HCT116 (cell line): ENCODE data around the gene KIAA0232. TPM values are rescaled to one million over a fixed set of nuclear protein-coding genes. Genes with fewer than 3 reads are reported as not detected.

Experiments
- ATAC-seq: fragments of 200-7000 bp; cut with Tn5 transposase; 2 replicates; pipeline ENCODE4 v1.9.1; 2020; ENCODE audit warnings: mild to moderate bottlenecking, moderate library complexity
- BruUV-seq: library from RNA; stranded (reverse); fragments of 400-500 nt; replicated peaks from 2 replicates; lab custom pipeline; 2021; lab: Mats Ljungman, UMichigan
- CTCF ChIA-PET: fragments of 300-600 bp; sonication (Branson Sonifier 250); formaldehyde crosslinking; loops from one replicate; lab custom pipeline; 2021; ENCODE audit warnings: antibody characterized with exemption; lab: Charles Lee
- POLR2A ChIA-PET: fragments of 300-600, 350-600 bp; sonication (Branson Sonifier 250); formaldehyde crosslinking; loops from one replicate; lab custom pipeline; 2021; ENCODE audit warnings: antibody characterized with exemption; lab: Charles Lee
- RAD21 ChIA-PET, 2 experiments: fragments of 300-600 bp; sonication (Branson Sonifier 250); formaldehyde crosslinking; loops; one replicate each; lab custom pipeline; 2023; ENCODE audit warnings: low total read pairs in 2 of 2; ENCODE audit not compliant: uncharacterized antibody in 2 of 2, unreplicated experiment in 2 of 2, low non-redundant PET in 1 of 2; lab: Charles Lee
- DNase-seq: peaks from one replicate; pipeline ENCODE4 v3.0.0-alpha.2; 2010; ENCODE audit warnings: low read depth, low spot score
- H2AFZ ChIP-seq: fragments of 200-600 bp; shearing (Covaris generic), sonication (generic); 2 replicates; pipeline ENCODE4 v1.6.1; 2017; ENCODE audit warnings: low read depth, mixed run types, mixed read lengths, antibody characterized with exemption, low read length; ENCODE audit not compliant: poor library complexity, severe bottlenecking
- H3K27ac ChIP-seq: 2 replicates; pipeline ENCODE4 v1.5.1; 2012; ENCODE audit warnings: low read depth, low read length
- H3K27me3 ChIP-seq: fragments of 200-600 bp; sonication (generic); 2 replicates; pipeline ENCODE4 v1.6.1; 2016; ENCODE audit warnings: mixed run types, low read length, mixed read lengths; ENCODE audit not compliant: insufficient read depth
- H3K36me3 ChIP-seq, 2 experiments: fragments of 200-500 bp in 1 of 2; fragments of 200-600 bp in 1 of 2; sonication (Bioruptor generic) in 1 of 2; sonication (generic) in 1 of 2; 2 replicates each; pipeline versions ENCODE4 v1.5.1 to v1.6.1; 2014 to 2016; ENCODE audit warnings: low read length in 2 of 2, inconsistent platforms in 1 of 2, mixed read lengths in 1 of 2, mixed run types in 1 of 2; ENCODE audit not compliant: insufficient read depth in 2 of 2, control insufficient read depth in 1 of 2
- H3K4me1 ChIP-seq, 2 experiments: fragments of 200-600 bp in 1 of 2; sonication (generic) in 1 of 2; 2 replicates each; pipeline versions ENCODE4 v1.5.1 to v1.6.1; 2012 to 2017; ENCODE audit warnings: low read length in 2 of 2, inconsistent platforms in 1 of 2, mild to moderate bottlenecking in 1 of 2, mixed read lengths in 1 of 2, mixed run types in 1 of 2, moderate library complexity in 1 of 2; ENCODE audit not compliant: insufficient read depth in 2 of 2, control insufficient read depth in 1 of 2
- H3K4me2 ChIP-seq: fragments of 200-600 bp; sonication (generic); 2 replicates; pipeline ENCODE4 v1.6.1; 2017; ENCODE audit warnings: mixed run types, low read length, mixed read lengths
- H3K4me3 ChIP-seq, 2 experiments: fragments of 200-600 bp in 1 of 2; sonication (generic) in 1 of 2; replicated peaks in 1 of 2; 2 replicates each; pipeline ENCODE4 v1.5.1; 2011 to 2016; ENCODE audit warnings: low read length in 2 of 2, control low read depth in 1 of 2, low read depth in 1 of 2, mild to moderate bottlenecking in 1 of 2, mixed read lengths in 1 of 2, mixed run types in 1 of 2
- H3K79me2 ChIP-seq: fragments of 200-600 bp; sonication (generic); 2 replicates; pipeline ENCODE4 v1.6.1; 2017; ENCODE audit warnings: mild to moderate bottlenecking, mixed run types, low read length, moderate library complexity, mixed read lengths; ENCODE audit not compliant: insufficient read depth
- H3K9ac ChIP-seq: fragments of 200-600 bp; sonication (generic); 2 replicates; pipeline ENCODE4 v1.6.1; 2016; ENCODE audit warnings: low read length, mixed read lengths
- H3K9me2 ChIP-seq: fragments of 200-600 bp; sonication (generic), shearing (Covaris generic); 2 replicates; pipeline ENCODE4 v1.6.1; 2017; ENCODE audit warnings: mixed run types, mild to moderate bottlenecking, moderate library complexity; ENCODE audit not compliant: insufficient read depth
- H3K9me3 ChIP-seq, 2 experiments: fragments of 200-500 bp in 1 of 2; fragments of 200-600 bp in 1 of 2; sonication (Bioruptor generic) in 1 of 2; sonication (generic) in 1 of 2; 2 replicates each; pipeline ENCODE4 v1.6.1; 2014 to 2017; ENCODE audit warnings: low read length in 2 of 2, mixed read lengths in 2 of 2, inconsistent platforms in 1 of 2, low read depth in 1 of 2, mild to moderate bottlenecking in 1 of 2, mixed run types in 1 of 2, moderate library complexity in 1 of 2; ENCODE audit not compliant: control insufficient read depth in 1 of 2, insufficient read depth in 1 of 2
- H4K20me1 ChIP-seq: fragments of 200-600 bp; sonication (generic), shearing (Covaris generic); 2 replicates; pipeline ENCODE4 v1.6.1; 2017; ENCODE audit warnings: mixed run types, mild to moderate bottlenecking, moderate library complexity; ENCODE audit not compliant: insufficient read depth
- CEBPB ChIP-seq: IDR thresholded peaks from 2 replicates; pipeline ENCODE4 v1.6.1; 2012; ENCODE audit warnings: low read depth
- EGR1 ChIP-seq: IDR thresholded peaks from 2 replicates; pipeline ENCODE4 v1.6.1; 2012; ENCODE audit warnings: low read depth
- POLR2A ChIP-seq: IDR thresholded peaks from 2 replicates; pipeline ENCODE4 v1.7.0; 2011; ENCODE audit warnings: borderline replicate concordance; ENCODE audit not compliant: insufficient read depth, insufficient read length; ENCODE audit errors: extremely low read depth
- POLR2AphosphoS5 ChIP-seq: IDR thresholded peaks from 2 replicates; pipeline ENCODE4 v1.6.1; 2011; ENCODE audit warnings: mild to moderate bottlenecking, low read depth, low read length, moderate library complexity
- RAD21 ChIP-seq: IDR thresholded peaks from 2 replicates; pipeline ENCODE4 v1.6.1; 2012; ENCODE audit warnings: low read depth, mild to moderate bottlenecking
- SIN3A ChIP-seq: IDR thresholded peaks from 2 replicates; pipeline ENCODE4 v1.6.1; 2012; ENCODE audit warnings: low read depth
- TCF7L2 ChIP-seq: IDR thresholded peaks from 2 replicates; pipeline ENCODE4 v1.7.0; 2011; ENCODE audit warnings: borderline replicate concordance, inconsistent platforms; ENCODE audit not compliant: insufficient read depth, insufficient read length; ENCODE audit errors: extremely low read depth
- ZBTB33 ChIP-seq: IDR thresholded peaks from 2 replicates; pipeline ENCODE4 v1.6.1; 2011; ENCODE audit warnings: mild to moderate bottlenecking, low read length, moderate library complexity; ENCODE audit not compliant: insufficient replicate concordance; ENCODE audit errors: extremely low read depth
- ZFX ChIP-seq: fragments of 450-650 bp; IDR thresholded peaks from 2 replicates; pipeline ENCODE4 v1.6.1; 2017
- ZNF274 ChIP-seq: fragments of 200-500 bp; sonication (Bioruptor generic); IDR thresholded peaks from 2 replicates; pipeline ENCODE4 v1.6.1; 2014; ENCODE audit warnings: mild to moderate bottlenecking, low read depth, low read length, inconsistent platforms
- intact Hi-C: fragments of 100-400 bp; cut with micrococcal nuclease; formaldehyde crosslinking; loops from 2 replicates; pipeline ENCODE4 v1.10.0; 2022
- total RNA-seq: library from RNA; stranded (reverse); gene quantifications from one replicate; pipeline ENCODE4 v1.2.1, GENCODE V29; 2021; ENCODE audit not compliant: unreplicated experiment
- TF ChIP-seq, protein P1 (sequence below), 3 experiments: fragments of 200-600 bp in 1 of 3; sonication (generic) in 1 of 3; IDR thresholded peaks in 2 of 3; conservative IDR thresholded peaks in 1 of 3; 2 replicates each; pipeline ENCODE4 v1.5.1; 2012 to 2017; ENCODE audit warnings: low read depth in 2 of 3, low read length in 2 of 3, antibody characterized with exemption in 1 of 3, borderline replicate concordance in 1 of 3, control low read depth in 1 of 3, mild to moderate bottlenecking in 1 of 3, mixed read lengths in 1 of 3, mixed run types in 1 of 3, moderate library complexity in 1 of 3; ENCODE audit not compliant: insufficient read depth in 1 of 3

Gene KIAA0232
- total RNA-seq, 1 experiment from 2014 or later, result 18.1 TPM

- Histone ChIP-seq H3K36me3 (no peaks in the 10 kb centered on the region), H3K79me2 (no peaks in the 10 kb centered on the region), H3K9ac (no peak overlapping the region), H3K9me3 (peaks cover 0 to 3% of the 10 kb centered on the region in 2 experiments; a peak in 1 of 4 replicates), H3K27me3 (no peaks in the 10 kb centered on the region), H3K4me3 (no peak overlapping the region), H3K27ac (no peak overlapping the region), H2AFZ (no peak overlapping the region), H3K4me1 (peaks cover 5 to 9% of the 10 kb centered on the region in 2 experiments; a peak in 3 of 4 replicates), H4K20me1 (no peaks in the 10 kb centered on the region), H3K9me2 (no peaks in the 10 kb centered on the region)
- ATAC-seq (no peak), DNase-seq (no peak)
- ChIA-PET CTCF (no interaction called here), POLR2A (no interaction called here), RAD21 (no interaction called here)
- no TSS peak for BruUV-seq
- intact Hi-C loops, result no loop called here
- TF ChIP-seq TCF7L2, result no peak
- no peak for TF ChIP-seq RAD21
- TF ChIP-seq POLR2A, result no peak
- no peak for TF ChIP-seq ZBTB33
- TF ChIP-seq POLR2AphosphoS5, result no peak
- no peak for TF ChIP-seq CEBPB
- TF ChIP-seq EGR1, result no peak
- no peak for TF ChIP-seq ZFX
- no peak for TF ChIP-seq SIN3A
- no peak for TF ChIP-seq ZNF274
- TF ChIP-seq, protein P1, sequence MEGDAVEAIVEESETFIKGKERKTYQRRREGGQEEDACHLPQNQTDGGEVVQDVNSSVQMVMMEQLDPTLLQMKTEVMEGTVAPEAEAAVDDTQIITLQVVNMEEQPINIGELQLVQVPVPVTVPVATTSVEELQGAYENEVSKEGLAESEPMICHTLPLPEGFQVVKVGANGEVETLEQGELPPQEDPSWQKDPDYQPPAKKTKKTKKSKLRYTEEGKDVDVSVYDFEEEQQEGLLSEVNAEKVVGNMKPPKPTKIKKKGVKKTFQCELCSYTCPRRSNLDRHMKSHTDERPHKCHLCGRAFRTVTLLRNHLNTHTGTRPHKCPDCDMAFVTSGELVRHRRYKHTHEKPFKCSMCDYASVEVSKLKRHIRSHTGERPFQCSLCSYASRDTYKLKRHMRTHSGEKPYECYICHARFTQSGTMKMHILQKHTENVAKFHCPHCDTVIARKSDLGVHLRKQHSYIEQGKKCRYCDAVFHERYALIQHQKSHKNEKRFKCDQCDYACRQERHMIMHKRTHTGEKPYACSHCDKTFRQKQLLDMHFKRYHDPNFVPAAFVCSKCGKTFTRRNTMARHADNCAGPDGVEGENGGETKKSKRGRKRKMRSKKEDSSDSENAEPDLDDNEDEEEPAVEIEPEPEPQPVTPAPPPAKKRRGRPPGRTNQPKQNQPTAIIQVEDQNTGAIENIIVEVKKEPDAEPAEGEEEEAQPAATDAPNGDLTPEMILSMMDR (IDR thresholded peaks at IDR 0.05 in 2 of 3, conservative IDR thresholded peaks at IDR 0.05 in 1 of 3; ENCODE audit: borderline replicate concordance in 1 of 3, insufficient read depth in 1 of 3, low read depth in 2 of 3, low read length in 2 of 3), result no peak
- TF ChIP-seq, all 23 proteins: peak for 0
- no peak overlapping the region for H3K4me2 ChIP-seq
Observed at GRCh38 chr4:6742507-6742906, 40.0 kb upstream of the KIAA0232 start.
